Gastrocnemius medialis (tissue), 4 donors: ENCODE results near the gene RYR3. TPM values are rescaled to one million over a fixed set of nuclear protein-coding genes. Genes with fewer than 3 reads are reported as not detected.
"Not testable (repeated sequence)": the region's sequence is repeated elsewhere in the genome, so short reads cannot be mapped to it uniquely, and the experiment has no call there.

Experiments
- ATAC-seq, 2 donors: fragments of 150-250 bp; one replicate each; pipeline ENCODE4 v1.9.1; 2016
- DNase-seq, 2 donors: peaks; one replicate each; pipeline ENCODE4 v3.0.0-alpha.2; 2019
- H3K27ac ChIP-seq, 4 donors: fragments of 200-600 bp; sonication (generic); 1 replicate in 1 of 4; 2 replicates in 3 of 4; pipeline ENCODE4 v1.5.1; 2016 to 2018; ENCODE audit warnings: mild to moderate bottlenecking in 2 of 4, moderate library complexity in 1 of 4
- H3K27me3 ChIP-seq, 3 donors: fragments of 200-600 bp; sonication (generic) in 2 of 3; 1 replicate in 1 of 3; 2 replicates in 2 of 3; pipeline versions ENCODE4 v1.5.1 to v1.6.0; 2016 to 2019; ENCODE audit warnings: mild to moderate bottlenecking in 1 of 3, moderate library complexity in 1 of 3
- H3K36me3 ChIP-seq, 2 donors: fragments of 200-600 bp; sonication (generic) in 1 of 2; one replicate each; pipeline ENCODE4 v1.5.1; 2017 to 2018
- H3K4me1 ChIP-seq, 2 donors: fragments of 200-600 bp; sonication (generic) in 1 of 2; one replicate each; pipeline ENCODE4 v1.5.1; 2016 to 2017; ENCODE audit warnings: mild to moderate bottlenecking in 2 of 2
- H3K4me3 ChIP-seq, 4 donors: fragments of 200-600 bp; sonication (generic) in 3 of 4; 1 replicate in 1 of 4; 2 replicates in 3 of 4; pipeline ENCODE4 v1.5.1; 2016 to 2019; ENCODE audit warnings: mild to moderate bottlenecking in 2 of 4
- H3K9me3 ChIP-seq, 3 donors: fragments of 200-600 bp; sonication (generic) in 2 of 3; 1 replicate in 1 of 3; 2 replicates in 2 of 3; pipeline ENCODE4 v1.5.1; 2016 to 2019
- POLR2A ChIP-seq, 2 donors: fragments of 450-650 bp; IDR thresholded peaks; one replicate each; pipeline ENCODE4 v1.6.1; 2017; ENCODE audit warnings: antibody characterized with exemption in 2 of 2, mild to moderate bottlenecking in 2 of 2, moderate library complexity in 2 of 2
- in situ Hi-C, 4 donors: fragments of 200-750 bp; cut with MboI; loops; one replicate each; pipeline versions ENCODE4 v1.15.0 to v1.8.0; 2017; ENCODE audit warnings: low sequenced_read_pairs in 4 of 4
- intact Hi-C: fragments of 100-400 bp; cut with DNase I; formaldehyde crosslinking; loops from one replicate; pipeline ENCODE4 v1.15.1; 2023; ENCODE audit warnings: low total_unique reads
- total RNA-seq, 4 donors: library from RNA; depleted of rRNA; stranded (reverse); fragments of >200 nt; gene quantifications; one replicate each; pipeline versions ENCODE4 v1.1.0 to v1.2.3, GENCODE V29; 2016
- TF ChIP-seq, protein P1 (sequence below), 5 experiments: fragments of 450-650 bp in 3 of 5; fragments of 200-600 bp in 2 of 5; sonication (generic) in 2 of 5; IDR thresholded peaks in 4 of 5; conservative IDR thresholded peaks in 1 of 5; 1 replicate in 4 of 5; 2 replicates in 1 of 5; pipeline ENCODE4 v1.5.1; 2016 to 2019; ENCODE audit warnings: antibody characterized with exemption in 5 of 5, mild to moderate bottlenecking in 3 of 5, moderate library complexity in 3 of 5

Gene RYR3
- total RNA-seq, 4 donors from 2014 or later: 7.6 to 30.9 (median 20.6) TPM

DNA sequence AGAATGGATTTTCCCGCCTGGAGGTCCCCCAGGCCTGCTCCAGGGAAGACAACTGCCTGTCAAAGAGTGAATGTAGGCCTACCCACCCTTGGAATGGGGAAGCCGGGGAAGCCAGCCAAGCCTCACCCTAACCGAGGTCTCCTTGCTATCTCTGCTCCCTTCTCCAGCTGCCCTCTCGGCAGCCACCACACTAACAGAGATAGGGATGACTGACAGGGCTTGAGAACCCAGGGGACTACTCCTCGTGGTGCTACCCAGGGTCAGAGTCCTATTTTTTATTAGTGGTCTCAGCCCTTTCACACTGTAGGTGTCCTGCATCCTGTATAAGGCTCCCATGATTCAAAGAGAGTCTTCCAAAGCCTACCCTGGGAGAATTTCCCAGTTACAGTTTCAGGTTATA, 496.9 kb downstream of the RYR3 start:
- ATAC-seq (no peak), DNase-seq (no peak)
- no peaks in the 10 kb centered on the region for H3K36me3 ChIP-seq
- no peaks in the 10 kb centered on the region for H3K27me3 ChIP-seq
- no peak overlapping the region for H3K4me3 ChIP-seq
- H3K9me3 ChIP-seq: no peaks in the 10 kb centered on the region
- in situ Hi-C loops: no loop called here
- no peak for TF ChIP-seq POLR2A (IDR thresholded peaks at IDR 0.05)
- peaks cover 2 to 6% of the 10 kb centered on the region in 2 donors for H3K4me1 ChIP-seq
- intact Hi-C loops: no loop called here
- H3K27ac ChIP-seq: no peak overlapping the region

DNA sequence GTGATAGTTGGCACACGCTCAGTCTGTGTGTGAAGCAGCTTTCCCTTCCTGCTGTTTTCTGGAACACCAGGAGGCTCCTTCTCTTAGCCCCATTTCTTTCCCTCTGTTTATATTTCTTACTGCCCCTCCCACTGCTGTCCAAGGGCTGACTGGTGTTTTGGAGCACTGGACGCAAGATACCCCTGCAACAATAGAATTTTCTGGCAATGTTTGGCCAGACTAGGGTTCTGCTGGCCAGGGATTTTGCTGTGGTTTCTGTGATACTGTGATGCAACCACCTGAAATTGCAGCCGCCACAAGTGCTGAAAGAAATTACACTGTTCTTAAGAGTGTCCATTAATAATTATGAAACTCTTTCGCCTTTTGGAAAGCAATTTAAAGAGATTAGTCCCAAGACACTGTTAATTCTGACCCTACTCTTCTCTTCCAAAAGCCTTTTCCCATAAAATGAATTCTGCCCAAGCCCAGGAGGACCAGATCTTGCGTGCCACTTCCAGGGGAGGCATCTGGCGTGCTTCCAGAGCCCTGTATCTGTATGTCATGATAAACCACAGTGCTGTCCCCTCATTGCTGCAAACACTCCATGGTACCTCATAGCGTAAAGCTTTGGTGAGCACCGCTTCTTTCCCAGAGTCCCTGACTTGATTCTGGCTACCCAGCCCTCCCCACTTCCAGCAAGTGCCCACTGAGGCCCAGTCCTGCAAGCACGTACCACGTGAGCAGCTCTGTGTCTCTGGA, 498.1 kb downstream of the RYR3 start:
- DNase-seq (no peak), ATAC-seq (no peak)
- H3K36me3 ChIP-seq: no peaks in the 10 kb centered on the region
- H3K9me3 ChIP-seq: no peaks in the 10 kb centered on the region
- no peak for TF ChIP-seq POLR2A (IDR thresholded peaks at IDR 0.05)
- TF ChIP-seq, protein P1, sequence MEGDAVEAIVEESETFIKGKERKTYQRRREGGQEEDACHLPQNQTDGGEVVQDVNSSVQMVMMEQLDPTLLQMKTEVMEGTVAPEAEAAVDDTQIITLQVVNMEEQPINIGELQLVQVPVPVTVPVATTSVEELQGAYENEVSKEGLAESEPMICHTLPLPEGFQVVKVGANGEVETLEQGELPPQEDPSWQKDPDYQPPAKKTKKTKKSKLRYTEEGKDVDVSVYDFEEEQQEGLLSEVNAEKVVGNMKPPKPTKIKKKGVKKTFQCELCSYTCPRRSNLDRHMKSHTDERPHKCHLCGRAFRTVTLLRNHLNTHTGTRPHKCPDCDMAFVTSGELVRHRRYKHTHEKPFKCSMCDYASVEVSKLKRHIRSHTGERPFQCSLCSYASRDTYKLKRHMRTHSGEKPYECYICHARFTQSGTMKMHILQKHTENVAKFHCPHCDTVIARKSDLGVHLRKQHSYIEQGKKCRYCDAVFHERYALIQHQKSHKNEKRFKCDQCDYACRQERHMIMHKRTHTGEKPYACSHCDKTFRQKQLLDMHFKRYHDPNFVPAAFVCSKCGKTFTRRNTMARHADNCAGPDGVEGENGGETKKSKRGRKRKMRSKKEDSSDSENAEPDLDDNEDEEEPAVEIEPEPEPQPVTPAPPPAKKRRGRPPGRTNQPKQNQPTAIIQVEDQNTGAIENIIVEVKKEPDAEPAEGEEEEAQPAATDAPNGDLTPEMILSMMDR (IDR thresholded peaks at IDR 0.05 in 4 of 5, conservative IDR thresholded peaks at IDR 0.05 in 1 of 5): no peak
- H3K4me1 ChIP-seq: no peaks in the 10 kb centered on the region
- in situ Hi-C loops (no loop called here), intact Hi-C loops (no loop called here)
- H3K4me3 ChIP-seq: no peak overlapping the region
- no peak overlapping the region for H3K27ac ChIP-seq
- no peaks in the 10 kb centered on the region for H3K27me3 ChIP-seq

DNA sequence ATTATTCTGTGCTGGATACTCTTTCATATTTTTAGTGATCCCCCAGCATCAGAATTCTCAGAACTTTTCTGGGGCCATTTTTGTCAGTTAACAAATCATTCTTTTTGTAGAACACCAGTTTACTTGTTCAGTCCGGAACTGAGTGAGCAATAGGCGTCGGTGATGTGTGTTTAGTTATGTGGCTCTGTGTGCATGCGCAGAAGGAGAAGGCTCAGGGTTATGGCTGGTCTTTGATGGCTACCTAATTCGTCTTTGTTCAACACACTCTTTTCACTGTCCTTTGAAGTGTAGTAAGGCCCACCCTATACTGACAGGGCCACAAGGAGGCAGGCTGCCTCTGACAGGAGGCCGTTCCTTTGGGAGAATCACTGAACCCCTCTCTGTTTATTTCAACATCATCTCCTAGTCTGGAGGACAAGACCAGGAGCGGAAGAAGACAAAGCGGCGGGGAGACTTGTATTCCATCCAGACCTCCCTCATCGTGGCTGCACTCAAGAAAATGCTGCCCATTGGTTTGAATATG, 499.4 kb downstream of the RYR3 start:
- intact Hi-C loops: no loop called here

DNA sequence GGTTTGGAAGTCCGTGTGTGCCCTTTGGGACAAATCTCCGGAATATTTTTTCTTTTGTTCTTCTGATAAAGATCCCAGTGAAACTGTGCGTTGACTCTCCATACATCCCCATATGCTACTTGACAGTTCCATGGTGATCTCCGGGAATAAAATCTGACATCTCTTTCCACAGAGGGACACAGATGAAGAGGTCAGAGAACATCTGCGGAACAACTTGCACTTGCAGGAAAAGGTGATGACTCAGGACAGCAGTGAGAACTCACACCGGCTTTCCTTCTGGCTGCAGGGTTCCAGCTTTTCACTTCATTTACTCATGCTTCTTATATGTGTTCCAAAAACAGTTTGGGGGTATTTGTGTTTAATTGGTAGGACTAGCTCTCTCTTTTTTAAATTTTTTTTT, 500.0 kb downstream of the RYR3 start:
- Histone ChIP-seq H3K4me1 (no peaks in the 10 kb centered on the region), H3K27me3 (no peaks in the 10 kb centered on the region), H3K27ac (no peak overlapping the region), H3K9me3 (no peaks in the 10 kb centered on the region), H3K4me3 (no peak overlapping the region), H3K36me3 (no peaks in the 10 kb centered on the region)
- in situ Hi-C loops: no loop called here
- ATAC-seq (no peak), DNase-seq (no peak)
- no peak for TF ChIP-seq POLR2A (IDR thresholded peaks at IDR 0.05)
- TF ChIP-seq, protein P1 (IDR thresholded peaks at IDR 0.05 in 4 of 5, conservative IDR thresholded peaks at IDR 0.05 in 1 of 5): no peak
- intact Hi-C loops: no loop called here

More for the DNA sequence above, 499.4 kb downstream of the RYR3 start:
- no peak for TF ChIP-seq POLR2A (IDR thresholded peaks at IDR 0.05)
- TF ChIP-seq, protein P1 (IDR thresholded peaks at IDR 0.05 in 4 of 5, conservative IDR thresholded peaks at IDR 0.05 in 1 of 5): no peak
- H3K9me3 ChIP-seq: no peaks in the 10 kb centered on the region
- in situ Hi-C loops: no loop called here
- ATAC-seq: no peak
- no peak overlapping the region for H3K4me3 ChIP-seq
- H3K27ac ChIP-seq: no peak overlapping the region
- no peaks in the 10 kb centered on the region for H3K4me1 ChIP-seq
- no peaks in the 10 kb centered on the region for H3K27me3 ChIP-seq
- no peak for DNase-seq
- no peaks in the 10 kb centered on the region for H3K36me3 ChIP-seq

DNA sequence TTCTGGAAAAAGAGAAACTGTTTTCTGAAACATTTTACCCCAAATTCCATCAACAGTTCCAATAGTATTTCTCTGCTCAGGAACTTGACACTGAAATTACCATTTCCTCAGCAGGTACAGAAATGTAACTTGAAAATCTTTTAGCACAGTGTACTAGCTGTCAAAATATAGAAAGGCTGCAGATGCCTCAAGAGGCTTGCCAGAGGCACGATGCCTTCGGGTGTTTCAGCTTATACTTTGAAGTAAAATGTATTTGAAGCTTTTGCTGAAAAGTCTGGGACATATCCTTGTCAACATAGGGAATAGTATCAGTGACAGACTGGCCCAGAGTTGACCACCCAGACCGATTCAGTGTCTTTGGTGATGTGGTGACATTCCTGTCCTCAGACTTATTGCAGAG, 503.1 kb downstream of the RYR3 start:
- in situ Hi-C loops (no loop called here), intact Hi-C loops (no loop called here)
- no peak overlapping the region for H3K4me3 ChIP-seq
- no peaks in the 10 kb centered on the region for H3K9me3 ChIP-seq
- H3K4me1 ChIP-seq: no peaks in the 10 kb centered on the region
- TF ChIP-seq POLR2A (IDR thresholded peaks at IDR 0.05): no peak
- TF ChIP-seq, protein P1 (IDR thresholded peaks at IDR 0.05 in 4 of 5, conservative IDR thresholded peaks at IDR 0.05 in 1 of 5): no peak
- no peaks in the 10 kb centered on the region for H3K36me3 ChIP-seq
- no peak overlapping the region for H3K27ac ChIP-seq
- ATAC-seq (no peak), DNase-seq (no peak)
- H3K27me3 ChIP-seq: no peaks in the 10 kb centered on the region

DNA sequence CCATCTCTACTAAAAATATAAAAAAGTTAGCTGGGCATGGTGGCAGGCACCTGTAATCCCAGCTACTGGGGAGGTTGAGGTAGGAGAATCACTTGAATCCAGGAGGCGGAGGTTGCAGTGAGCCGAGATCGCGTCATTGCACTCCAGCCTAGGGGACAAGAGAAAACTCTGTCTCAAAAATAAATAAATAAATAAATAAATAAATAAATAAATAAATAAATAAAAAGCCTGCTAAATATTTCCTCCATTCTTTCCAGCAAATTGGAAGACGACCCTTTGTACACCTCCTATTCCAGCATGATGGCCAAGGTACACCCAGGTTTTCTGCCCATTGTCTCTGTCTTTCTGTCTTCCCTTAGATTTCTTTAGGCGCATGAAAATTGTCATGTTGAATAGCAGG, 508.7 kb downstream of the RYR3 start:
- H3K9me3 ChIP-seq, H3K27ac ChIP-seq, H3K4me3 ChIP-seq, H3K27me3 ChIP-seq, in situ Hi-C loops, ATAC-seq, intact Hi-C loops, DNase-seq, H3K4me1 ChIP-seq, H3K36me3 ChIP-seq: not testable (repeated sequence)
